GM23338 (cell line): ENCODE data around the gene LCTL. TPM values are rescaled to one million over a fixed set of nuclear protein-coding genes. Genes with fewer than 3 reads are reported as not detected.

ENCODE experiments used
- ATAC-seq: fragments of 200-7000 bp; cut with Tn5 transposase; 3 replicates; pipeline ENCODE4 v1.9.1; 2020
- DNase-seq: peaks from one replicate; pipeline ENCODE4 v3.0.0-alpha.2; 2015; ENCODE audit warnings: low spot score
- H2AFZ ChIP-seq: fragments of 200-600 bp; sonication (generic); 2 replicates; pipeline ENCODE4 v1.8.0; 2016; ENCODE audit warnings: antibody characterized with exemption, mild to moderate bottlenecking, moderate library complexity
- H3F3A ChIP-seq: fragments of 200-600 bp; sonication (generic); replicated peaks from 2 replicates; pipeline ENCODE4 v1.8.0; 2017; ENCODE audit warnings: antibody characterized with exemption, mixed run types, low read depth
- H3K27ac ChIP-seq: fragments of 200-600 bp; sonication (generic); 2 replicates; pipeline ENCODE4 v1.6.1; 2016; ENCODE audit warnings: low read depth
- H3K27me3 ChIP-seq: fragments of 200-600 bp; sonication (generic); 2 replicates; pipeline ENCODE4 v1.8.0; 2016; ENCODE audit warnings: mild to moderate bottlenecking, mixed run types, moderate library complexity; ENCODE audit not compliant: insufficient read depth
- H3K36me3 ChIP-seq: fragments of 200-600 bp; sonication (generic); 2 replicates; pipeline ENCODE4 v1.8.0; 2016; ENCODE audit warnings: mild to moderate bottlenecking; ENCODE audit not compliant: insufficient read depth
- H3K4me1 ChIP-seq: fragments of 200-600 bp; sonication (generic); 2 replicates; pipeline ENCODE4 v1.8.0; 2016; ENCODE audit warnings: mild to moderate bottlenecking, moderate library complexity; ENCODE audit not compliant: insufficient read depth
- H3K4me2 ChIP-seq: fragments of 200-600 bp; sonication (generic); 2 replicates; pipeline ENCODE4 v1.7.1; 2017; ENCODE audit warnings: mixed run types
- H3K4me3 ChIP-seq: fragments of 200-600 bp; sonication (generic); 2 replicates; pipeline ENCODE4 v1.6.1; 2016; ENCODE audit warnings: mixed run types
- H3K79me2 ChIP-seq: fragments of 200-600 bp; sonication (generic); replicated peaks from 2 replicates; pipeline ENCODE4 v1.8.0; 2017; ENCODE audit warnings: mild to moderate bottlenecking; ENCODE audit not compliant: insufficient read depth
- H3K9me2 ChIP-seq: fragments of 200-600 bp; sonication (generic); 2 replicates; pipeline ENCODE4 v1.8.0; 2017; ENCODE audit not compliant: insufficient read depth
- H4K20me1 ChIP-seq: fragments of 200-600 bp; sonication (generic); replicated peaks from 2 replicates; pipeline ENCODE4 v1.8.0; 2017; ENCODE audit warnings: mild to moderate bottlenecking; ENCODE audit not compliant: insufficient read depth
- H3K27ac Mint-ChIP-seq: 2 replicates; pipeline ENCODE4 v1.8.0; 2020; ENCODE audit warnings: inconsistent platforms, mild to moderate bottlenecking, moderate library complexity, mixed read lengths
- H3K27me3 Mint-ChIP-seq: 3 replicates; pipeline ENCODE4 v1.8.0; 2022; ENCODE audit warnings: low read depth, mild to moderate bottlenecking, moderate library complexity, mixed read lengths, inconsistent platforms; ENCODE audit not compliant: insufficient read depth, poor library complexity
- H3K36me3 Mint-ChIP-seq: 3 replicates; pipeline ENCODE4 v1.8.0; 2021; ENCODE audit warnings: low read depth, mild to moderate bottlenecking, inconsistent platforms, moderate library complexity, mixed read lengths
- H3K4me1 Mint-ChIP-seq: 3 replicates; pipeline ENCODE4 v1.8.0; 2020; ENCODE audit warnings: mild to moderate bottlenecking, inconsistent platforms, mixed read lengths
- H3K4me3 Mint-ChIP-seq: 3 replicates; pipeline ENCODE4 v1.8.0; 2021; ENCODE audit warnings: moderate library complexity, mild to moderate bottlenecking, inconsistent platforms, mixed read lengths
- H3K9me3 Mint-ChIP-seq: 3 replicates; pipeline ENCODE4 v1.8.0; 2020; ENCODE audit warnings: moderate library complexity, mild to moderate bottlenecking, inconsistent platforms, mixed read lengths
- CREB1 ChIP-seq: fragments of 250-450 bp; sonication (Bioruptor Pico); IDR thresholded peaks from 2 replicates; pipeline ENCODE4 v1.5.0; 2020; ENCODE audit warnings: low read depth, mild to moderate bottlenecking, moderate library complexity
- EZH2 ChIP-seq: fragments of 200-600 bp; sonication (generic); IDR thresholded peaks from one replicate; pipeline ENCODE4 v1.8.0; 2017; ENCODE audit warnings: antibody characterized with exemption, mild to moderate bottlenecking, low read depth; ENCODE audit not compliant: unreplicated experiment
- EZH2phosphoT487 ChIP-seq: fragments of 200-600 bp; sonication (generic); IDR thresholded peaks from one replicate; pipeline ENCODE4 v1.8.1; 2018; ENCODE audit warnings: antibody characterized with exemption; ENCODE audit not compliant: unreplicated experiment
- JUNB ChIP-seq: IDR thresholded peaks from one replicate; pipeline ENCODE4 v1.6.1; 2016; ENCODE audit warnings: antibody characterized with exemption; ENCODE audit not compliant: unreplicated experiment
- NANOG ChIP-seq: IDR thresholded peaks from 2 replicates; pipeline ENCODE4 v1.6.1; 2016; ENCODE audit warnings: antibody characterized with exemption, borderline replicate concordance
- POLR2AphosphoS5 ChIP-seq: IDR thresholded peaks from 2 replicates; pipeline ENCODE4 v1.6.1; 2016; ENCODE audit warnings: antibody characterized with exemption, low read depth
- STAT1 ChIP-seq: IDR thresholded peaks from one replicate; pipeline ENCODE4 v1.6.1; 2016; ENCODE audit warnings: antibody characterized with exemption; ENCODE audit not compliant: unreplicated experiment
- ZNF114 ChIP-seq: fragments of 250-450 bp; sonication (Bioruptor Pico); IDR thresholded peaks from 2 replicates; pipeline ENCODE4 v1.5.0; 2020; ENCODE audit warnings: mild to moderate bottlenecking, moderate library complexity
- ZNF331 ChIP-seq: fragments of 250-450 bp; sonication (Bioruptor Pico); IDR thresholded peaks from 2 replicates; pipeline ENCODE4 v1.5.0; 2020; ENCODE audit warnings: low read depth, mild to moderate bottlenecking, moderate library complexity
- polyA plus RNA-seq: library from polyadenylated mRNA; unstranded; fragments of >200 nt; fragmentation: Nextera tagmentation; extraction: Ambion mirVana; gene quantifications from 2 replicates; pipeline ENCODE4 v1.2.1, GENCODE V29; 2016
- total RNA-seq: library from RNA; depleted of rRNA; stranded (reverse); fragments of >200 nt; shearing (Covaris generic); gene quantifications from 2 replicates; pipeline ENCODE4 v1.2.3, GENCODE V29; 2014
- TF ChIP-seq, protein P1 (sequence below): fragments of 250-450 bp; sonication (Bioruptor Pico); IDR thresholded peaks from 2 replicates; pipeline ENCODE4 v1.5.0; 2020; ENCODE audit warnings: mild to moderate bottlenecking, moderate library complexity
- TF ChIP-seq, protein P2 (sequence below): IDR thresholded peaks from one replicate; pipeline ENCODE4 v1.6.1; 2018; ENCODE audit warnings: antibody characterized with exemption; ENCODE audit not compliant: unreplicated experiment
- TF ChIP-seq, protein P3 (sequence below), 2 experiments: fragments of 200-600 bp in 1 of 2; sonication (generic) in 1 of 2; conservative IDR thresholded peaks; 2 replicates each; pipeline versions ENCODE4 v1.5.1 to v1.6.1; 2016 to 2017; ENCODE audit warnings: antibody characterized with exemption in 2 of 2, low read depth in 2 of 2, mild to moderate bottlenecking in 2 of 2, moderate library complexity in 1 of 2
- TF ChIP-seq, protein P4 (sequence below): IDR thresholded peaks from 2 replicates; pipeline ENCODE4 v1.6.1; 2016; ENCODE audit warnings: antibody characterized with exemption

The LCTL gene
- total and polyA plus RNA-seq, 2 experiments from 2014 or later = 2.3 to 5.6 TPM

DNA sequence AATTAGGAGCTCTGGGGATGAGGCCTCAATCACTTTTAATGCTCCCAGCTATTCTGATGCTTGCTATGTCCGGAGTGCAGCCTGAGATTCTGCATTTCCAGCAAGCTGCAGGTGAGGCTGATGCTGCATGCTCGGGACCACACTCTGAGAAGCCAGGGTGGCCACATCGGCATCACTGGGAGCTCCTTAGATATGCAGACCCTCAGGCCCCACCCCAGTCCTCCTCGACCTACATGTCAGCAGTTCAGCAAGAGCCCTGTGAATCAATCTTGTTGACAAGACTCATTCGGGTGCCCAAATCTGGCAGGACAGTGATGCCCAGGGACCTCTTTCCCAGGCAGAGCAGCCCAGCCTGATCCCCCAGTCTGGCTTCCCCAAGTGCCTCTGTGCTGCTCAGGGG is 44.1 kb upstream of the LCTL start:
- H3K9me2 ChIP-seq = no peaks in the 10 kb centered on the region
- H3F3A ChIP-seq = no peaks in the 10 kb centered on the region
- H3K27me3 Mint-ChIP-seq = peaks cover 2% of the 10 kb centered on the region
- no peaks in the 10 kb centered on the region; the same call in 2 of the 3 replicates for H3K4me1 Mint-ChIP-seq
- H3K4me2 ChIP-seq = no peak overlapping the region
- H3K36me3 ChIP-seq = no peaks in the 10 kb centered on the region
- no peak overlapping the region for H3K27ac Mint-ChIP-seq
- DNase-seq = no peak
- H3K27ac ChIP-seq = no peak overlapping the region
- H3K36me3 Mint-ChIP-seq = no peaks in the 10 kb centered on the region
- no peak overlapping the region for H3K4me3 ChIP-seq
- no peak; the same call in 2 of the 3 replicates for ATAC-seq
- no peak overlapping the region for H2AFZ ChIP-seq
- no peaks in the 10 kb centered on the region for H3K9me3 Mint-ChIP-seq
- no peak for TF ChIP-seq EZH2
- TF ChIP-seq ZNF331 = no peak
- TF ChIP-seq EZH2phosphoT487 = no peak
- TF ChIP-seq, protein P1, sequence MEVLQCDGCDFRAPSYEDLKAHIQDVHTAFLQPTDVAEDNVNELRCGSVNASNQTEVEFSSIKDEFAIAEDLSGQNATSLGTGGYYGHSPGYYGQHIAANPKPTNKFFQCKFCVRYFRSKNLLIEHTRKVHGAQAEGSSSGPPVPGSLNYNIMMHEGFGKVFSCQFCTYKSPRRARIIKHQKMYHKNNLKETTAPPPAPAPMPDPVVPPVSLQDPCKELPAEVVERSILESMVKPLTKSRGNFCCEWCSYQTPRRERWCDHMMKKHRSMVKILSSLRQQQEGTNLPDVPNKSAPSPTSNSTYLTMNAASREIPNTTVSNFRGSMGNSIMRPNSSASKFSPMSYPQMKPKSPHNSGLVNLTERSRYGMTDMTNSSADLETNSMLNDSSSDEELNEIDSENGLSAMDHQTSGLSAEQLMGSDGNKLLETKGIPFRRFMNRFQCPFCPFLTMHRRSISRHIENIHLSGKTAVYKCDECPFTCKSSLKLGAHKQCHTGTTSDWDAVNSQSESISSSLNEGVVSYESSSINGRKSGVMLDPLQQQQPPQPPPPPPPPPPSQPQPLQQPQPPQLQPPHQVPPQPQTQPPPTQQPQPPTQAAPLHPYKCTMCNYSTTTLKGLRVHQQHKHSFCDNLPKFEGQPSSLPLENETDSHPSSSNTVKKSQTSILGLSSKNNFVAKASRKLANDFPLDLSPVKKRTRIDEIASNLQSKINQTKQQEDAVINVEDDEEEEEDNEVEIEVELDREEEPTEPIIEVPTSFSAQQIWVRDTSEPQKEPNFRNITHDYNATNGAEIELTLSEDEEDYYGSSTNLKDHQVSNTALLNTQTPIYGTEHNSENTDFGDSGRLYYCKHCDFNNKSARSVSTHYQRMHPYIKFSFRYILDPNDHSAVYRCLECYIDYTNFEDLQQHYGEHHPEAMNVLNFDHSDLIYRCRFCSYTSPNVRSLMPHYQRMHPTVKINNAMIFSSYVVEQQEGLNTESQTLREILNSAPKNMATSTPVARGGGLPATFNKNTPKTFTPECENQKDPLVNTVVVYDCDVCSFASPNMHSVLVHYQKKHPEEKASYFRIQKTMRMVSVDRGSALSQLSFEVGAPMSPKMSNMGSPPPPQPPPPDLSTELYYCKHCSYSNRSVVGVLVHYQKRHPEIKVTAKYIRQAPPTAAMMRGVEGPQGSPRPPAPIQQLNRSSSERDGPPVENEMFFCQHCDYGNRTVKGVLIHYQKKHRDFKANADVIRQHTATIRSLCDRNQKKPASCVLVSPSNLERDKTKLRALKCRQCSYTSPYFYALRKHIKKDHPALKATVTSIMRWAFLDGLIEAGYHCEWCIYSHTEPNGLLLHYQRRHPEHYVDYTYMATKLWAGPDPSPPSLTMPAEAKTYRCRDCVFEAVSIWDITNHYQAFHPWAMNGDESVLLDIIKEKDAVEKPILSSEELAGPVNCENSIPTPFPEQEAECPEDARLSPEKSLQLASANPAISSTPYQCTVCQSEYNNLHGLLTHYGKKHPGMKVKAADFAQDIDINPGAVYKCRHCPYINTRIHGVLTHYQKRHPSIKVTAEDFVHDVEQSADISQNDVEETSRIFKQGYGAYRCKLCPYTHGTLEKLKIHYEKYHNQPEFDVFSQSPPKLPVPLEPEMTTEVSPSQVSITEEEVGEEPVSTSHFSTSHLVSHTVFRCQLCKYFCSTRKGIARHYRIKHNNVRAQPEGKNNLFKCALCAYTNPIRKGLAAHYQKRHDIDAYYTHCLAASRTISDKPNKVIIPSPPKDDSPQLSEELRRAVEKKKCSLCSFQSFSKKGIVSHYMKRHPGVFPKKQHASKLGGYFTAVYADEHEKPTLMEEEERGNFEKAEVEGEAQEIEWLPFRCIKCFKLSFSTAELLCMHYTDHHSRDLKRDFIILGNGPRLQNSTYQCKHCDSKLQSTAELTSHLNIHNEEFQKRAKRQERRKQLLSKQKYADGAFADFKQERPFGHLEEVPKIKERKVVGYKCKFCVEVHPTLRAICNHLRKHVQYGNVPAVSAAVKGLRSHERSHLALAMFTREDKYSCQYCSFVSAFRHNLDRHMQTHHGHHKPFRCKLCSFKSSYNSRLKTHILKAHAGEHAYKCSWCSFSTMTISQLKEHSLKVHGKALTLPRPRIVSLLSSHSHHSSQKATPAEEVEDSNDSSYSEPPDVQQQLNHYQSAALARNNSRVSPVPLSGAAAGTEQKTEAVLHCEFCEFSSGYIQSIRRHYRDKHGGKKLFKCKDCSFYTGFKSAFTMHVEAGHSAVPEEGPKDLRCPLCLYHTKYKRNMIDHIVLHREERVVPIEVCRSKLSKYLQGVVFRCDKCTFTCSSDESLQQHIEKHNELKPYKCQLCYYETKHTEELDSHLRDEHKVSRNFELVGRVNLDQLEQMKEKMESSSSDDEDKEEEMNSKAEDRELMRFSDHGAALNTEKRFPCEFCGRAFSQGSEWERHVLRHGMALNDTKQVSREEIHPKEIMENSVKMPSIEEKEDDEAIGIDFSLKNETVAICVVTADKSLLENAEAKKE (CRISPR knock-in tag) = no peak
- no peak for TF ChIP-seq CREB1 (CRISPR knock-in tag)
- no peak for TF ChIP-seq ZNF114
- TF ChIP-seq, protein P2, sequence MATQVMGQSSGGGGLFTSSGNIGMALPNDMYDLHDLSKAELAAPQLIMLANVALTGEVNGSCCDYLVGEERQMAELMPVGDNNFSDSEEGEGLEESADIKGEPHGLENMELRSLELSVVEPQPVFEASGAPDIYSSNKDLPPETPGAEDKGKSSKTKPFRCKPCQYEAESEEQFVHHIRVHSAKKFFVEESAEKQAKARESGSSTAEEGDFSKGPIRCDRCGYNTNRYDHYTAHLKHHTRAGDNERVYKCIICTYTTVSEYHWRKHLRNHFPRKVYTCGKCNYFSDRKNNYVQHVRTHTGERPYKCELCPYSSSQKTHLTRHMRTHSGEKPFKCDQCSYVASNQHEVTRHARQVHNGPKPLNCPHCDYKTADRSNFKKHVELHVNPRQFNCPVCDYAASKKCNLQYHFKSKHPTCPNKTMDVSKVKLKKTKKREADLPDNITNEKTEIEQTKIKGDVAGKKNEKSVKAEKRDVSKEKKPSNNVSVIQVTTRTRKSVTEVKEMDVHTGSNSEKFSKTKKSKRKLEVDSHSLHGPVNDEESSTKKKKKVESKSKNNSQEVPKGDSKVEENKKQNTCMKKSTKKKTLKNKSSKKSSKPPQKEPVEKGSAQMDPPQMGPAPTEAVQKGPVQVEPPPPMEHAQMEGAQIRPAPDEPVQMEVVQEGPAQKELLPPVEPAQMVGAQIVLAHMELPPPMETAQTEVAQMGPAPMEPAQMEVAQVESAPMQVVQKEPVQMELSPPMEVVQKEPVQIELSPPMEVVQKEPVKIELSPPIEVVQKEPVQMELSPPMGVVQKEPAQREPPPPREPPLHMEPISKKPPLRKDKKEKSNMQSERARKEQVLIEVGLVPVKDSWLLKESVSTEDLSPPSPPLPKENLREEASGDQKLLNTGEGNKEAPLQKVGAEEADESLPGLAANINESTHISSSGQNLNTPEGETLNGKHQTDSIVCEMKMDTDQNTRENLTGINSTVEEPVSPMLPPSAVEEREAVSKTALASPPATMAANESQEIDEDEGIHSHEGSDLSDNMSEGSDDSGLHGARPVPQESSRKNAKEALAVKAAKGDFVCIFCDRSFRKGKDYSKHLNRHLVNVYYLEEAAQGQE = no peak
- no peak for TF ChIP-seq JUNB
- TF ChIP-seq, protein P3, sequence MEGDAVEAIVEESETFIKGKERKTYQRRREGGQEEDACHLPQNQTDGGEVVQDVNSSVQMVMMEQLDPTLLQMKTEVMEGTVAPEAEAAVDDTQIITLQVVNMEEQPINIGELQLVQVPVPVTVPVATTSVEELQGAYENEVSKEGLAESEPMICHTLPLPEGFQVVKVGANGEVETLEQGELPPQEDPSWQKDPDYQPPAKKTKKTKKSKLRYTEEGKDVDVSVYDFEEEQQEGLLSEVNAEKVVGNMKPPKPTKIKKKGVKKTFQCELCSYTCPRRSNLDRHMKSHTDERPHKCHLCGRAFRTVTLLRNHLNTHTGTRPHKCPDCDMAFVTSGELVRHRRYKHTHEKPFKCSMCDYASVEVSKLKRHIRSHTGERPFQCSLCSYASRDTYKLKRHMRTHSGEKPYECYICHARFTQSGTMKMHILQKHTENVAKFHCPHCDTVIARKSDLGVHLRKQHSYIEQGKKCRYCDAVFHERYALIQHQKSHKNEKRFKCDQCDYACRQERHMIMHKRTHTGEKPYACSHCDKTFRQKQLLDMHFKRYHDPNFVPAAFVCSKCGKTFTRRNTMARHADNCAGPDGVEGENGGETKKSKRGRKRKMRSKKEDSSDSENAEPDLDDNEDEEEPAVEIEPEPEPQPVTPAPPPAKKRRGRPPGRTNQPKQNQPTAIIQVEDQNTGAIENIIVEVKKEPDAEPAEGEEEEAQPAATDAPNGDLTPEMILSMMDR (conservative IDR thresholded peaks at IDR 0.05; ENCODE audit: low read depth in 2 of 2) = no peak
- no peak for TF ChIP-seq NANOG
- TF ChIP-seq POLR2AphosphoS5 = no peak
- no peak for TF ChIP-seq STAT1
- TF ChIP-seq, protein P4, sequence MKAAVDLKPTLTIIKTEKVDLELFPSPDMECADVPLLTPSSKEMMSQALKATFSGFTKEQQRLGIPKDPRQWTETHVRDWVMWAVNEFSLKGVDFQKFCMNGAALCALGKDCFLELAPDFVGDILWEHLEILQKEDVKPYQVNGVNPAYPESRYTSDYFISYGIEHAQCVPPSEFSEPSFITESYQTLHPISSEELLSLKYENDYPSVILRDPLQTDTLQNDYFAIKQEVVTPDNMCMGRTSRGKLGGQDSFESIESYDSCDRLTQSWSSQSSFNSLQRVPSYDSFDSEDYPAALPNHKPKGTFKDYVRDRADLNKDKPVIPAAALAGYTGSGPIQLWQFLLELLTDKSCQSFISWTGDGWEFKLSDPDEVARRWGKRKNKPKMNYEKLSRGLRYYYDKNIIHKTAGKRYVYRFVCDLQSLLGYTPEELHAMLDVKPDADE = no peak
- H3K27me3 ChIP-seq = no peaks in the 10 kb centered on the region
- H3K79me2 ChIP-seq = no peaks in the 10 kb centered on the region
- H3K4me3 Mint-ChIP-seq = no peak overlapping the region
- H4K20me1 ChIP-seq = no peaks in the 10 kb centered on the region
- peaks cover 5% of the 10 kb centered on the region; the same call in 1 of the 2 replicates for H3K4me1 ChIP-seq
